HG02840 (cell line): ENCODE data around the gene PDE3A.
"Not testable (repeated sequence)": the region's sequence is repeated elsewhere in the genome, so short reads cannot be mapped to it uniquely, and the experiment has no call there.

ENCODE experiments used
- ATAC-seq: cut with Tn5 transposase; IDR thresholded peaks from one replicate; pipeline ENCODE4 v1.9.1; 2021; ENCODE audit warnings: mild to moderate bottlenecking, moderate library complexity, moderate number of reproducible peaks; ENCODE audit not compliant: unreplicated experiment, low FRiP score

PDE3A gene

GRCh38 chr12:20527417-20528163 is 159.3 kb downstream of the PDE3A start:
- no peak for ATAC-seq

- ATAC-seq, result no peak
Observed at GRCh38 chr12:20528208-20528607, 159.9 kb downstream of the PDE3A start.

GRCh38 chr12:20546267-20546666 is 177.9 kb downstream of the PDE3A start:
- ATAC-seq, result no peak

- no peak for ATAC-seq
Observed at GRCh38 chr12:20547816-20548575, 179.7 kb downstream of the PDE3A start.

- ATAC-seq, result no peak
Observed at GRCh38 chr12:20548611-20549010, 180.3 kb downstream of the PDE3A start.

- ATAC-seq, result no peak
Observed at GRCh38 chr12:20549108-20549719, 180.9 kb downstream of the PDE3A start.

GRCh38 chr12:20551742-20552442 is 183.6 kb downstream of the PDE3A start:
- not testable (repeated sequence) for ATAC-seq

- ATAC-seq, result not testable (repeated sequence)
Observed at GRCh38 chr12:20552586-20552985, 184.2 kb downstream of the PDE3A start.

GRCh38 chr12:20555015-20555414 is 186.7 kb downstream of the PDE3A start:
- no peak for ATAC-seq

- ATAC-seq, result no peak
Observed at GRCh38 chr12:20555771-20556170, 187.4 kb downstream of the PDE3A start.

- no peak for ATAC-seq
Observed at GRCh38 chr12:20557096-20557495, 188.8 kb downstream of the PDE3A start.

- ATAC-seq, result no peak
Observed at GRCh38 chr12:20560935-20561334, 192.6 kb downstream of the PDE3A start.

GRCh38 chr12:20561871-20562270 is 193.5 kb downstream of the PDE3A start:
- ATAC-seq, result no peak

GRCh38 chr12:20567413-20567812 is 199.1 kb downstream of the PDE3A start:
- no peak for ATAC-seq

- ATAC-seq, result no peak
Observed at GRCh38 chr12:20572451-20572850, 204.1 kb downstream of the PDE3A start.

- ATAC-seq, result no peak
Observed at GRCh38 chr12:20576528-20576927, 208.2 kb downstream of the PDE3A start.

GRCh38 chr12:20577054-20577453 is 208.7 kb downstream of the PDE3A start:
- ATAC-seq, result no peak

GRCh38 chr12:20578142-20578541 is 209.8 kb downstream of the PDE3A start:
- no peak for ATAC-seq

- no peak for ATAC-seq
Observed at GRCh38 chr12:20585055-20585625, 216.8 kb downstream of the PDE3A start.

GRCh38 chr12:20585913-20586312 is 217.6 kb downstream of the PDE3A start:
- no peak for ATAC-seq
